WTC11 (cell line): ENCODE results near the gene CHRNB2. TPM values are rescaled to one million over a fixed set of nuclear protein-coding genes. Genes with fewer than 3 reads are reported as not detected.

Experiments used
- ATAC-seq: fragments of 200-7000 bp; cut with Tn5 transposase; 2 replicates; pipeline ENCODE4 v1.10.0; 2021; ENCODE audit warnings: mild to moderate bottlenecking, moderate library complexity
- CTCF ChIA-PET: fragments of 300-600 bp; sonication (Branson Sonifier 250); formaldehyde crosslinking; loops from one replicate; lab custom pipeline; 2021; ENCODE audit warnings: antibody characterized with exemption; lab: Charles Lee
- POLR2A ChIA-PET: fragments of 350-600 bp; sonication (Branson Sonifier 250); formaldehyde crosslinking; loops from one replicate; lab custom pipeline; 2021; ENCODE audit warnings: antibody characterized with exemption; lab: Charles Lee
- DNase-seq: peaks from one replicate; pipeline ENCODE4 v3.0.0; 2021; ENCODE audit warnings: low spot score
- H3K27ac Mint-ChIP-seq: 2 replicates; pipeline ENCODE4 v1.8.0; 2021; ENCODE audit warnings: mixed read lengths
- H3K27me3 Mint-ChIP-seq: 2 replicates; pipeline ENCODE4 v1.8.0; 2021; ENCODE audit warnings: low read depth, mild to moderate bottlenecking, moderate library complexity, mixed read lengths
- H3K36me3 Mint-ChIP-seq: 2 replicates; pipeline ENCODE4 v1.8.0; 2021; ENCODE audit warnings: mixed read lengths
- H3K4me1 Mint-ChIP-seq: 2 replicates; pipeline ENCODE4 v1.8.0; 2022; ENCODE audit warnings: mixed read lengths
- H3K4me3 Mint-ChIP-seq: 2 replicates; pipeline ENCODE4 v1.8.0; 2021; ENCODE audit warnings: mild to moderate bottlenecking, moderate library complexity, mixed read lengths
- H3K9me3 Mint-ChIP-seq: 2 replicates; pipeline ENCODE4 v1.8.0; 2021; ENCODE audit warnings: mixed read lengths
- CBFB ChIP-seq: sonication (generic); formaldehyde crosslinking; IDR thresholded peaks from 2 replicates; pipeline ENCODE4 v1.8.1; 2022; ENCODE audit warnings: mild to moderate bottlenecking, low read depth, missing genetic modification reagents
- ETV6 ChIP-seq: sonication (generic); formaldehyde crosslinking; IDR thresholded peaks from 2 replicates; pipeline ENCODE4 v1.8.1; 2022; ENCODE audit warnings: mild to moderate bottlenecking, missing genetic modification reagents
- FOXJ3 ChIP-seq: sonication (generic); formaldehyde crosslinking; IDR thresholded peaks from 2 replicates; pipeline ENCODE4 v1.9.0; 2021; ENCODE audit warnings: missing genetic modification reagents, mild to moderate bottlenecking, borderline replicate concordance
- FOXP1 ChIP-seq: sonication (generic); formaldehyde crosslinking; IDR thresholded peaks from 2 replicates; pipeline ENCODE4 v1.8.0; 2022; ENCODE audit warnings: missing genetic modification reagents, mild to moderate bottlenecking, moderate library complexity, borderline replicate concordance
- GRHL2 ChIP-seq: fragments of 250-450 bp; sonication (Bioruptor Pico); IDR thresholded peaks from 2 replicates; pipeline ENCODE4 v1.8.0; 2022; ENCODE audit warnings: mild to moderate bottlenecking, moderate library complexity; ENCODE audit not compliant: insufficient replicate concordance, severe bottlenecking
- MYBL2 ChIP-seq: sonication (generic); formaldehyde crosslinking; IDR thresholded peaks from 2 replicates; pipeline ENCODE4 v1.8.1; 2023; ENCODE audit warnings: mild to moderate bottlenecking, moderate library complexity, missing genetic modification reagents
- OVOL2 ChIP-seq: fragments of 250-450 bp; sonication (Bioruptor Pico); IDR thresholded peaks from 2 replicates; pipeline ENCODE4 v1.9.0; 2021; ENCODE audit warnings: mild to moderate bottlenecking, borderline replicate concordance
- SP1 ChIP-seq: sonication (generic); formaldehyde crosslinking; conservative IDR thresholded peaks from 2 replicates; pipeline ENCODE4 v1.8.1; 2022; ENCODE audit warnings: missing genetic modification reagents
- ZNF219 ChIP-seq: sonication (generic); formaldehyde crosslinking; IDR thresholded peaks from 2 replicates; pipeline ENCODE4 v1.8.0; 2023; ENCODE audit warnings: missing genetic modification reagents, mild to moderate bottlenecking, borderline replicate concordance
- ZNF317 ChIP-seq: sonication (generic); formaldehyde crosslinking; IDR thresholded peaks from 2 replicates; pipeline ENCODE4 v1.8.1; 2023; ENCODE audit warnings: low read depth, mild to moderate bottlenecking, moderate library complexity, missing genetic modification reagents, borderline replicate concordance
- ZNF396 ChIP-seq: fragments of 250-450 bp; sonication (Bioruptor Pico); IDR thresholded peaks from 2 replicates; pipeline ENCODE4 v1.8.0; 2021; ENCODE audit warnings: mild to moderate bottlenecking, moderate library complexity, borderline replicate concordance
- ZNF416 ChIP-seq: fragments of 250-450 bp; sonication (Bioruptor Pico); IDR thresholded peaks from 2 replicates; pipeline ENCODE4 v1.9.0; 2021; ENCODE audit warnings: mild to moderate bottlenecking, inconsistent platforms
- ZNF423 ChIP-seq: fragments of 250-450 bp; sonication (Bioruptor Pico); IDR thresholded peaks from 2 replicates; pipeline ENCODE4 v2.1.2; 2022; ENCODE audit warnings: mild to moderate bottlenecking, moderate library complexity
- total RNA-seq: library from RNA; stranded (reverse); gene quantifications from 3 replicates; pipeline ENCODE4 v1.2.3, GENCODE V29; 2021
- TF ChIP-seq, protein P1 (sequence below): sonication (generic); formaldehyde crosslinking; IDR thresholded peaks from 2 replicates; pipeline ENCODE4 v1.8.1; 2023; ENCODE audit warnings: mild to moderate bottlenecking, missing genetic modification reagents
- TF ChIP-seq, protein P2 (sequence below): fragments of 250-450 bp; sonication (Bioruptor Pico); IDR thresholded peaks from 2 replicates; pipeline ENCODE4 v1.9.0; 2021; ENCODE audit warnings: mild to moderate bottlenecking
- TF ChIP-seq, protein P3 (sequence below): sonication (generic); formaldehyde crosslinking; IDR thresholded peaks from 2 replicates; pipeline ENCODE4 v1.8.0; 2023; ENCODE audit warnings: mild to moderate bottlenecking, missing genetic modification reagents
- TF ChIP-seq, protein P4 (sequence below): sonication (generic); formaldehyde crosslinking; IDR thresholded peaks from 2 replicates; pipeline ENCODE4 v1.8.0; 2022; ENCODE audit warnings: mild to moderate bottlenecking, missing genetic modification reagents
- TF ChIP-seq, protein P5 (sequence below): sonication (generic); formaldehyde crosslinking; IDR thresholded peaks from 2 replicates; pipeline ENCODE4 v1.8.0; 2023; ENCODE audit warnings: missing genetic modification reagents, mild to moderate bottlenecking, borderline replicate concordance

Gene CHRNB2
- total RNA-seq, 1 experiment from 2014 or later, result 1.7 TPM

DNA sequence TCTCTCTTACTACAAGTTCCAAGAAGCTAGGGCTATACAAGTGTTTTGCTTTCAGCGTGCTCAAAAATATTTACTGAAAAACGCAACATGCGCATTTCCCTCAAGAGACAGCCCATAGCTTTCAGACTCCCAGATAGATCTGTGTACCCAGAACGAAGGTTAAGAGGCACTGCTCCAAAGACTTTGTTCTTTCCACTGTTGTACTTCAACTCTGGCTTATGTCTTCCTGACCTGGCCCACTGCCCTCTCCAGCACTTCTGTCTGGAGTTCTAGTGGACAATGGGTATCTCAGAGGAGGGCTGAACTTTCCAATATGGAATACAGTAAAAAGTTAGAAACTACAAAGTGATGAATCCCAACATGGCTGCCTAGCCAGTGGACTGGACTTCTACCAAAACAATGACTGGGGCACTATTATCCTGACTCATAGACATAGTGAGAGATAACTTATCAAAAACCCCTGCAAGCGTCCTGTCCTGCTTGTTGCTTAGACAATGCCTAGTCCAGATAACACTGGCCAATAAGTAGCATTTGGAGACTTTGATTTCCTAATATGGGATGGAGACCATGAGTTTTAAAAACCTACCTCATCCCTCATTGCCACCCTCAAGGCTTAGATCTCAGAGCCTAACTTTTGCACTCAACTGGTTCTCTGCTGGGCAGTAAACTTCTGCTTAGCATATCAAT is 49.2 kb downstream of the CHRNB2 start (continued):
- TF ChIP-seq, protein P1, sequence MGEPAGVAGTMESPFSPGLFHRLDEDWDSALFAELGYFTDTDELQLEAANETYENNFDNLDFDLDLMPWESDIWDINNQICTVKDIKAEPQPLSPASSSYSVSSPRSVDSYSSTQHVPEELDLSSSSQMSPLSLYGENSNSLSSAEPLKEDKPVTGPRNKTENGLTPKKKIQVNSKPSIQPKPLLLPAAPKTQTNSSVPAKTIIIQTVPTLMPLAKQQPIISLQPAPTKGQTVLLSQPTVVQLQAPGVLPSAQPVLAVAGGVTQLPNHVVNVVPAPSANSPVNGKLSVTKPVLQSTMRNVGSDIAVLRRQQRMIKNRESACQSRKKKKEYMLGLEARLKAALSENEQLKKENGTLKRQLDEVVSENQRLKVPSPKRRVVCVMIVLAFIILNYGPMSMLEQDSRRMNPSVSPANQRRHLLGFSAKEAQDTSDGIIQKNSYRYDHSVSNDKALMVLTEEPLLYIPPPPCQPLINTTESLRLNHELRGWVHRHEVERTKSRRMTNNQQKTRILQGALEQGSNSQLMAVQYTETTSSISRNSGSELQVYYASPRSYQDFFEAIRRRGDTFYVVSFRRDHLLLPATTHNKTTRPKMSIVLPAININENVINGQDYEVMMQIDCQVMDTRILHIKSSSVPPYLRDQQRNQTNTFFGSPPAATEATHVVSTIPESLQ (CRISPR knock-in tag), result no peak

DNA sequence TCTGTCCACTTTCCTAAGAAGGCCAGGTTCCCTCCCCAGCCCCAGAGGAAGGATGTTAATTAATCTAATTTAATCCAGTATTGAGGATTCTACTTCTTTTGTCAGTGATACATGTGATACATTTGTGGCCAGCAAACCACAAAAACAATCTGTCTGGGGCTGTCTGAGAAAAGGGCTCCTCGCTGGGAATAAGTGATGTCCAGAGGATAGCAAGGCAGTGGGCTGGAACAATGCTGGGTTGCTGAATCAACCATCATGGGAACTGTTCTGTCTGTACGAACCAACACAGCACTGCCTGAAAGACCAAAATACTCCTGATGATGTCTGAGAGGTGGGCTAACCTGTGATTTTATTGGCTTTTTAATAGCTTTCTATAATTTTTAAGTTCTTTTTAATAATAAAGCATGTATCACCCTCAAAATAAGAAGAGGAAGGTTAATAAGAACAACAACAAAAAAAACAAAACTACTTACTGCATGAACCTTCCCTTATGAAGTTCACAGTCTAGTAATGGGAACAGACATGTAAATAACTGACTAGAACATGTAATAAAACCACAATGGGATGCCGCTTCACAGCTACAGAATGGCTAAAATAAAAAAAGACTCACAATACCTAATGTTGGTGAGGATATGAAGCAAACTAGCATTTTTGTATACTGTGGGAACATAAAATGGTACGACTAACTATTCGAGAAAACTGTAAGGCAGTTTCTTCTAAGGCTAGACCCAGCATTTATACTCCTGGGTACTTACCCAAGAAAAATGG is 51.8 kb downstream of the CHRNB2 start:
- Mint-ChIP-seq H3K4me1 (peaks cover 41% of the 10 kb centered on the region), H3K27me3 (no peaks in the 10 kb centered on the region), H3K36me3 (peaks cover 3% of the 10 kb centered on the region; the same call in 1 of the 2 replicates)
- no peak for DNase-seq
- no peak for TF ChIP-seq ZNF317
- TF ChIP-seq, protein P2, sequence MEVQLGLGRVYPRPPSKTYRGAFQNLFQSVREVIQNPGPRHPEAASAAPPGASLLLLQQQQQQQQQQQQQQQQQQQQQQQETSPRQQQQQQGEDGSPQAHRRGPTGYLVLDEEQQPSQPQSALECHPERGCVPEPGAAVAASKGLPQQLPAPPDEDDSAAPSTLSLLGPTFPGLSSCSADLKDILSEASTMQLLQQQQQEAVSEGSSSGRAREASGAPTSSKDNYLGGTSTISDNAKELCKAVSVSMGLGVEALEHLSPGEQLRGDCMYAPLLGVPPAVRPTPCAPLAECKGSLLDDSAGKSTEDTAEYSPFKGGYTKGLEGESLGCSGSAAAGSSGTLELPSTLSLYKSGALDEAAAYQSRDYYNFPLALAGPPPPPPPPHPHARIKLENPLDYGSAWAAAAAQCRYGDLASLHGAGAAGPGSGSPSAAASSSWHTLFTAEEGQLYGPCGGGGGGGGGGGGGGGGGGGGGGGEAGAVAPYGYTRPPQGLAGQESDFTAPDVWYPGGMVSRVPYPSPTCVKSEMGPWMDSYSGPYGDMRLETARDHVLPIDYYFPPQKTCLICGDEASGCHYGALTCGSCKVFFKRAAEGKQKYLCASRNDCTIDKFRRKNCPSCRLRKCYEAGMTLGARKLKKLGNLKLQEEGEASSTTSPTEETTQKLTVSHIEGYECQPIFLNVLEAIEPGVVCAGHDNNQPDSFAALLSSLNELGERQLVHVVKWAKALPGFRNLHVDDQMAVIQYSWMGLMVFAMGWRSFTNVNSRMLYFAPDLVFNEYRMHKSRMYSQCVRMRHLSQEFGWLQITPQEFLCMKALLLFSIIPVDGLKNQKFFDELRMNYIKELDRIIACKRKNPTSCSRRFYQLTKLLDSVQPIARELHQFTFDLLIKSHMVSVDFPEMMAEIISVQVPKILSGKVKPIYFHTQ, result no peak
- no peak for TF ChIP-seq FOXP1 (CRISPR knock-in tag)
- no peak for TF ChIP-seq ETV6 (CRISPR knock-in tag)
- no peak for TF ChIP-seq ZNF423 (CRISPR knock-in tag)
- TF ChIP-seq ZNF416 (CRISPR knock-in tag), result no peak
- no peak for TF ChIP-seq FOXJ3
- TF ChIP-seq, all 79 proteins: peak for 0
- CTCF ChIA-PET, result no interaction called here
- POLR2A ChIA-PET, result no interaction called here
- no peak for ATAC-seq
- H3K4me3 Mint-ChIP-seq, result no peak overlapping the region
- no peaks in the 10 kb centered on the region for H3K9me3 Mint-ChIP-seq
- no peak overlapping the region; the same call in 1 of the 2 replicates for H3K27ac Mint-ChIP-seq

DNA sequence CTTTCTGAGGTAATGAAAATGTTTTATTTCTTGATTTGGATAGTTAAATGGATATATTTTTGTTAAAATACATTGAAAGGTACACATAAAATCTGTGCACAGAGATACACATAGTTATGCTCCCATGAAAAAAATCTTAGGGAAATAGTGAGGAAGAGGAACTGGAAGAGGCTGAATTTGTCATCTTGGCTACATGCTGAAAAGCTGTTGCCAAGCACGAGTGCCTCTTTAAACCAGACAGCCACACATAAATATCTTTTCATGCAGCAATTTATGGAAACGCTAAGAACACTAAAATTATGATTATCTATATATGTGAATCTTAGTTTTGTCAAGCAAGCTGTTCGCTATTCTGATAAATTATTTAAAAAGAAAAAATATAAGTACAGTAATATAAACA is 53.2 kb downstream of the CHRNB2 start:
- H3K27ac Mint-ChIP-seq, result 0 out of 2 replicates have a peak overlapping the region, but pooled peaks have one; percentile 79
- DNase-seq (no peak), ATAC-seq (no peak)
- peaks cover 28% of the 10 kb centered on the region for H3K4me1 Mint-ChIP-seq
- H3K4me3 Mint-ChIP-seq, result no peak overlapping the region
- no peaks in the 10 kb centered on the region for H3K27me3 Mint-ChIP-seq
- no peaks in the 10 kb centered on the region for H3K9me3 Mint-ChIP-seq
- ChIA-PET POLR2A (no interaction called here), CTCF (no interaction called here)
- H3K36me3 Mint-ChIP-seq, result peaks cover 7% of the 10 kb centered on the region; the same call in 1 of the 2 replicates
- TF ChIP-seq, protein P3, sequence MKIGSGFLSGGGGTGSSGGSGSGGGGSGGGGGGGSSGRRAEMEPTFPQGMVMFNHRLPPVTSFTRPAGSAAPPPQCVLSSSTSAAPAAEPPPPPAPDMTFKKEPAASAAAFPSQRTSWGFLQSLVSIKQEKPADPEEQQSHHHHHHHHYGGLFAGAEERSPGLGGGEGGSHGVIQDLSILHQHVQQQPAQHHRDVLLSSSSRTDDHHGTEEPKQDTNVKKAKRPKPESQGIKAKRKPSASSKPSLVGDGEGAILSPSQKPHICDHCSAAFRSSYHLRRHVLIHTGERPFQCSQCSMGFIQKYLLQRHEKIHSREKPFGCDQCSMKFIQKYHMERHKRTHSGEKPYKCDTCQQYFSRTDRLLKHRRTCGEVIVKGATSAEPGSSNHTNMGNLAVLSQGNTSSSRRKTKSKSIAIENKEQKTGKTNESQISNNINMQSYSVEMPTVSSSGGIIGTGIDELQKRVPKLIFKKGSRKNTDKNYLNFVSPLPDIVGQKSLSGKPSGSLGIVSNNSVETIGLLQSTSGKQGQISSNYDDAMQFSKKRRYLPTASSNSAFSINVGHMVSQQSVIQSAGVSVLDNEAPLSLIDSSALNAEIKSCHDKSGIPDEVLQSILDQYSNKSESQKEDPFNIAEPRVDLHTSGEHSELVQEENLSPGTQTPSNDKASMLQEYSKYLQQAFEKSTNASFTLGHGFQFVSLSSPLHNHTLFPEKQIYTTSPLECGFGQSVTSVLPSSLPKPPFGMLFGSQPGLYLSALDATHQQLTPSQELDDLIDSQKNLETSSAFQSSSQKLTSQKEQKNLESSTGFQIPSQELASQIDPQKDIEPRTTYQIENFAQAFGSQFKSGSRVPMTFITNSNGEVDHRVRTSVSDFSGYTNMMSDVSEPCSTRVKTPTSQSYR (CRISPR knock-in tag), result no peak
- TF ChIP-seq MYBL2 (CRISPR knock-in tag), result no peak
- TF ChIP-seq, protein P4, sequence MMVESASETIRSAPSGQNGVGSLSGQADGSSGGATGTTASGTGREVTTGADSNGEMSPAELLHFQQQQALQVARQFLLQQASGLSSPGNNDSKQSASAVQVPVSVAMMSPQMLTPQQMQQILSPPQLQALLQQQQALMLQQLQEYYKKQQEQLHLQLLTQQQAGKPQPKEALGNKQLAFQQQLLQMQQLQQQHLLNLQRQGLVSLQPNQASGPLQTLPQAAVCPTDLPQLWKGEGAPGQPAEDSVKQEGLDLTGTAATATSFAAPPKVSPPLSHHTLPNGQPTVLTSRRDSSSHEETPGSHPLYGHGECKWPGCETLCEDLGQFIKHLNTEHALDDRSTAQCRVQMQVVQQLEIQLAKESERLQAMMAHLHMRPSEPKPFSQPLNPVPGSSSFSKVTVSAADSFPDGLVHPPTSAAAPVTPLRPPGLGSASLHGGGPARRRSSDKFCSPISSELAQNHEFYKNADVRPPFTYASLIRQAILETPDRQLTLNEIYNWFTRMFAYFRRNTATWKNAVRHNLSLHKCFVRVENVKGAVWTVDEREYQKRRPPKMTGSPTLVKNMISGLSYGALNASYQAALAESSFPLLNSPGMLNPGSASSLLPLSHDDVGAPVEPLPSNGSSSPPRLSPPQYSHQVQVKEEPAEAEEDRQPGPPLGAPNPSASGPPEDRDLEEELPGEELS (CRISPR knock-in tag), result no peak
- TF ChIP-seq, protein P5, sequence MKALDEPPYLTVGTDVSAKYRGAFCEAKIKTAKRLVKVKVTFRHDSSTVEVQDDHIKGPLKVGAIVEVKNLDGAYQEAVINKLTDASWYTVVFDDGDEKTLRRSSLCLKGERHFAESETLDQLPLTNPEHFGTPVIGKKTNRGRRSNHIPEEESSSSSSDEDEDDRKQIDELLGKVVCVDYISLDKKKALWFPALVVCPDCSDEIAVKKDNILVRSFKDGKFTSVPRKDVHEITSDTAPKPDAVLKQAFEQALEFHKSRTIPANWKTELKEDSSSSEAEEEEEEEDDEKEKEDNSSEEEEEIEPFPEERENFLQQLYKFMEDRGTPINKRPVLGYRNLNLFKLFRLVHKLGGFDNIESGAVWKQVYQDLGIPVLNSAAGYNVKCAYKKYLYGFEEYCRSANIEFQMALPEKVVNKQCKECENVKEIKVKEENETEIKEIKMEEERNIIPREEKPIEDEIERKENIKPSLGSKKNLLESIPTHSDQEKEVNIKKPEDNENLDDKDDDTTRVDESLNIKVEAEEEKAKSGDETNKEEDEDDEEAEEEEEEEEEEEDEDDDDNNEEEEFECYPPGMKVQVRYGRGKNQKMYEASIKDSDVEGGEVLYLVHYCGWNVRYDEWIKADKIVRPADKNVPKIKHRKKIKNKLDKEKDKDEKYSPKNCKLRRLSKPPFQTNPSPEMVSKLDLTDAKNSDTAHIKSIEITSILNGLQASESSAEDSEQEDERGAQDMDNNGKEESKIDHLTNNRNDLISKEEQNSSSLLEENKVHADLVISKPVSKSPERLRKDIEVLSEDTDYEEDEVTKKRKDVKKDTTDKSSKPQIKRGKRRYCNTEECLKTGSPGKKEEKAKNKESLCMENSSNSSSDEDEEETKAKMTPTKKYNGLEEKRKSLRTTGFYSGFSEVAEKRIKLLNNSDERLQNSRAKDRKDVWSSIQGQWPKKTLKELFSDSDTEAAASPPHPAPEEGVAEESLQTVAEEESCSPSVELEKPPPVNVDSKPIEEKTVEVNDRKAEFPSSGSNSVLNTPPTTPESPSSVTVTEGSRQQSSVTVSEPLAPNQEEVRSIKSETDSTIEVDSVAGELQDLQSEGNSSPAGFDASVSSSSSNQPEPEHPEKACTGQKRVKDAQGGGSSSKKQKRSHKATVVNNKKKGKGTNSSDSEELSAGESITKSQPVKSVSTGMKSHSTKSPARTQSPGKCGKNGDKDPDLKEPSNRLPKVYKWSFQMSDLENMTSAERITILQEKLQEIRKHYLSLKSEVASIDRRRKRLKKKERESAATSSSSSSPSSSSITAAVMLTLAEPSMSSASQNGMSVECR (CRISPR knock-in tag), result no peak
- no peak for TF ChIP-seq ZNF219
- TF ChIP-seq SP1, result no peak
- TF ChIP-seq GRHL2 (CRISPR knock-in tag), result no peak
- no peak for TF ChIP-seq OVOL2 (CRISPR knock-in tag)
- no peak for TF ChIP-seq ZNF396
- TF ChIP-seq CBFB (CRISPR knock-in tag), result no peak
